A673 (cell line): ENCODE data around the gene GAST. TPM values are rescaled to one million over a fixed set of nuclear protein-coding genes. Genes with fewer than 3 reads are reported as not detected.
A peak's percentile ranks its signal among the peaks of the same experiment; 100 is the strongest.

Experiments used
- BruUV-seq: library from RNA; stranded (reverse); fragments of 400-500 nt; replicated peaks from 2 replicates; lab custom pipeline; 2021; lab: Mats Ljungman, UMichigan
- CTCF ChIA-PET: fragments of 300-600 bp; sonication (Branson Sonifier 250); formaldehyde crosslinking; loops from one replicate; lab custom pipeline; 2022; ENCODE audit warnings: antibody characterized with exemption; lab: Charles Lee
- POLR2A ChIA-PET: fragments of 300-600 bp; sonication (Branson Sonifier 250); formaldehyde crosslinking; loops from one replicate; lab custom pipeline; 2022; ENCODE audit warnings: antibody characterized with exemption; ENCODE audit not compliant: low non-redundant PET; lab: Charles Lee
- DNase-seq: peaks from one replicate; pipeline ENCODE4 v3.0.0-alpha.2; 2015; ENCODE audit warnings: low spot score
- H3K27ac ChIP-seq: fragments of 200-600 bp; sonication (generic); 2 replicates; pipeline ENCODE4 v1.5.1; 2016; ENCODE audit warnings: mixed run types, low read depth, mild to moderate bottlenecking, mixed read lengths, antibody characterized with exemption, low read length; ENCODE audit not compliant: poor library complexity, severe bottlenecking
- H3K27me3 ChIP-seq: fragments of 200-600 bp; sonication (generic); replicated peaks from 2 replicates; pipeline ENCODE4 v1.6.1; 2017; ENCODE audit warnings: mixed run types, low read depth, mild to moderate bottlenecking, mixed read lengths, antibody characterized with exemption, low read length; ENCODE audit not compliant: insufficient read depth, poor library complexity
- H3K36me3 ChIP-seq: fragments of 200-600 bp; sonication (generic); 2 replicates; pipeline ENCODE4 v1.6.1; 2016; ENCODE audit warnings: mixed run types, mild to moderate bottlenecking, mixed read lengths, antibody characterized with exemption, low read length; ENCODE audit not compliant: insufficient read depth, poor library complexity, severe bottlenecking
- H3K4me1 ChIP-seq: fragments of 200-600 bp; sonication (generic); 2 replicates; pipeline ENCODE4 v1.6.1; 2017; ENCODE audit warnings: mixed run types, mild to moderate bottlenecking, mixed read lengths, antibody characterized with exemption, low read length; ENCODE audit not compliant: insufficient read depth, poor library complexity, severe bottlenecking
- H3K4me3 ChIP-seq: fragments of 200-600 bp; sonication (generic); 2 replicates; pipeline ENCODE4 v1.5.1; 2016; ENCODE audit warnings: low read depth, mixed run types, mild to moderate bottlenecking, mixed read lengths, low read length; ENCODE audit not compliant: poor library complexity, severe bottlenecking
- H3K9me3 ChIP-seq: fragments of 200-600 bp; sonication (generic); 2 replicates; pipeline ENCODE4 v1.6.1; 2016; ENCODE audit warnings: mixed run types, low read depth, mild to moderate bottlenecking, mixed read lengths, antibody characterized with exemption, low read length; ENCODE audit not compliant: poor library complexity, severe bottlenecking
- EZH2 ChIP-seq: fragments of 200-600 bp; sonication (generic); IDR thresholded peaks from 2 replicates; pipeline ENCODE4 v1.6.1; 2017; ENCODE audit warnings: borderline replicate concordance, low read depth, mild to moderate bottlenecking, mixed read lengths, antibody characterized with exemption, low read length; ENCODE audit not compliant: poor library complexity, severe bottlenecking
- intact Hi-C: fragments of 100-400 bp; cut with micrococcal nuclease; formaldehyde crosslinking; loops from one replicate; pipeline ENCODE4 v1.10.0; 2022; ENCODE audit not compliant: unreplicated experiment
- total RNA-seq: library from RNA; stranded (reverse); gene quantifications from 2 replicates; pipeline ENCODE4 v1.2.3, GENCODE V29; 2021
- TF ChIP-seq, protein P1 (sequence below): fragments of 300-800, 200-600 bp; sonication (generic); conservative IDR thresholded peaks from 2 replicates; pipeline ENCODE4 v1.5.1; 2017; ENCODE audit warnings: low read depth, mild to moderate bottlenecking, antibody characterized with exemption, low read length, moderate library complexity, mixed read lengths

The GAST gene
- total RNA-seq, 1 experiment from 2014 or later: not detected

DNA sequence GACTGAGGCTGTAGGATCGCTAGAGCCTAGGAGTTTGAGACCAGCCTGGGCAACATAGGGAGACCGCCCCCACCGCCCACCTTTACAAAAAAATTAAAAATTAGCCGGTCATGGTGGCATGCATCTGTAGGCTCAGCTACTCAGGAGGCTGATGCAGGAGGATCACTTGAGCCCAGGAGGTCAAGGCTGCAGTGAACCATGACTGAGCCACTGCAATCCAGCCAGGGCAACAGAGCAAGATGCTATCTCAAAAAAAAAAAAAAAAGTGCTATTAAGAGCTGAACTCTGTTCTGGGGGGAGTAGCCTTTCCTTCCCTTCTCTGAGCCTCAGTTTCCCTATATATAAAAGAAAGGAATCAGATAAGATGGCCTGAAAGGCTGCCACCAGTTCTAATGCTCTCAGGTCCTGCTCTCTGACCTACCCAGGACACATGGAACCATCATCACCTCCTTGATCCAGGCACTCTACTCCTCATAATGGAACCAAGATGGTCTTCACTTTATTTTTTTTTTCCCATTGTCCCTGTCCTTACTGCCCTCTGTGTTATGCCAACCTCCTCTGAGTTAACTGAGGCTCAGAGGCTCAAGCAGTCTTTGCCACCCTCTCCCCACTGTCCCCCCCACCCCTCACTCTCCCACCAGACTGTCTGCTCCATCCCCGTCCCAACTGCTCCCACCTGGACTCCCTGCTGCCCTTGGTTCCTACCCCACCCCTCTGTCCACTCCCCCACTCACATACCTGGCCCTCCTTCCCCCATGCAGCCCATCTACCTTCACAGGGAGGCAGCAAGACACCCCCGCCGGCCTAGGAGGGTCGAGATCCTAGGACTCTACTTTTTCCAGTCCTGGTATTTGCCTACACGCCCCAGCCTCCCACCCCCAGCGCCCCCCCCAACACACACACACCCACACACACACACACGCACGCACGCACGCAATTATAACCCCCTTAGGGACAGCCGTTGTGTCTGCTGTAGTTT lies 47.3 kb upstream of the GAST start:
- Histone ChIP-seq H3K27ac (no peak overlapping the region), H3K9me3 (no peaks in the 10 kb centered on the region), H3K36me3 (no peaks in the 10 kb centered on the region), H3K4me3 (peak overlapping the region; percentile 43), H3K4me1 (peaks cover 5% of the 10 kb centered on the region), H3K27me3 (no peaks in the 10 kb centered on the region)
- ChIA-PET CTCF (interaction anchor here (1.0 to 2.8 kb wide), 5 partner anchors 16 to 861 kb away, joined by 3 to 14 read pairs (median 6); no protein-coding TSS in a partner anchor), POLR2A (no interaction called here)
- intact Hi-C loops: loop anchor here (5.0 kb wide), 2 partner anchors 518 to 808 kb away; partner anchors contain the start of gene KRTAP4-5
- no peak for DNase-seq
- BruUV-seq: no TSS peak
- no peak for TF ChIP-seq EZH2
- TF ChIP-seq, protein P1, sequence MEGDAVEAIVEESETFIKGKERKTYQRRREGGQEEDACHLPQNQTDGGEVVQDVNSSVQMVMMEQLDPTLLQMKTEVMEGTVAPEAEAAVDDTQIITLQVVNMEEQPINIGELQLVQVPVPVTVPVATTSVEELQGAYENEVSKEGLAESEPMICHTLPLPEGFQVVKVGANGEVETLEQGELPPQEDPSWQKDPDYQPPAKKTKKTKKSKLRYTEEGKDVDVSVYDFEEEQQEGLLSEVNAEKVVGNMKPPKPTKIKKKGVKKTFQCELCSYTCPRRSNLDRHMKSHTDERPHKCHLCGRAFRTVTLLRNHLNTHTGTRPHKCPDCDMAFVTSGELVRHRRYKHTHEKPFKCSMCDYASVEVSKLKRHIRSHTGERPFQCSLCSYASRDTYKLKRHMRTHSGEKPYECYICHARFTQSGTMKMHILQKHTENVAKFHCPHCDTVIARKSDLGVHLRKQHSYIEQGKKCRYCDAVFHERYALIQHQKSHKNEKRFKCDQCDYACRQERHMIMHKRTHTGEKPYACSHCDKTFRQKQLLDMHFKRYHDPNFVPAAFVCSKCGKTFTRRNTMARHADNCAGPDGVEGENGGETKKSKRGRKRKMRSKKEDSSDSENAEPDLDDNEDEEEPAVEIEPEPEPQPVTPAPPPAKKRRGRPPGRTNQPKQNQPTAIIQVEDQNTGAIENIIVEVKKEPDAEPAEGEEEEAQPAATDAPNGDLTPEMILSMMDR: no peak

DNA sequence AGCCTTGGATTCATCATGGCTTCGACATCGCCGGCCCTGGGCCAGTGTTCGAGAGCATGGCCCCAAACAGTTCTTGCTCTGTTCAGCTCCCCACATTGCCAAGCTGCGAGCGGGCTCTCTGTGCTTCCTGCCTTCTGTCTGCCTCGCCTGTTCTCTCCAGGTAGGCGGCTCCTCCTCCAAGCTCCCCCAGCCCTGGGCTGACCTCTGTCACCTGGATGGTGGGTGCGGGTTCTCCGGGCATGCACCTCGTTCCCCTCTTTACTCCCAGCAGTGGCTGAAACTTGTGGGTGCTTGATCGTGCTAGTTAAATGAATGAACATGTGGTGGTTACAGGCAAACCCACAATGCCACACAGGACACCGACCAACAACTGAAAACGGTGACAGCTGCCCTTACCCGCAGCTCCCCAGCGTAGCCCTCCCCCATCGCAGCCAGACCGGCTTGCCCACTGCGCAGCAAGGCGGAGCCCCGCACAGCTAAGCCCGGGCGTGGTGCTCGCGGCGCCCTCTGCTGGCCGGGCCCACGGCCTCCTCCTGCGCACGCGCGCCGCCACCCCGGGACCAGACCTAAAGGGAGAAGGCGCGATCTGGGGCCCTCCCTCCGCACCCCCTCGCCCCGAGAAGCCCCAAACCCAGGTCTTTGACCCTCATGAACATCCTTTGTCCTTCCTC lies 46.4 kb upstream of the GAST start:
- no peaks in the 10 kb centered on the region for H3K36me3 ChIP-seq
- BruUV-seq: no TSS peak
- H3K27ac ChIP-seq: no peak overlapping the region
- TF ChIP-seq, protein P1: peak; percentile 77
- no peak for TF ChIP-seq EZH2
- intact Hi-C loops: loop anchor here (2.0 to 5.0 kb wide), 2 partner anchors 518 to 861 kb away; partner anchors contain the start of gene KRTAP4-5
- no peaks in the 10 kb centered on the region for H3K9me3 ChIP-seq
- ChIA-PET POLR2A (no interaction called here), CTCF (interaction anchor here (1.0 to 2.8 kb wide), 4 partner anchors 17 to 862 kb away, joined by 3 to 14 read pairs (median 8); no protein-coding TSS in a partner anchor)
- peak overlapping the region; percentile 43 for H3K4me3 ChIP-seq
- DNase-seq: peak; percentile 81
- H3K27me3 ChIP-seq: no peaks in the 10 kb centered on the region
- peaks cover 5% of the 10 kb centered on the region for H3K4me1 ChIP-seq

DNA sequence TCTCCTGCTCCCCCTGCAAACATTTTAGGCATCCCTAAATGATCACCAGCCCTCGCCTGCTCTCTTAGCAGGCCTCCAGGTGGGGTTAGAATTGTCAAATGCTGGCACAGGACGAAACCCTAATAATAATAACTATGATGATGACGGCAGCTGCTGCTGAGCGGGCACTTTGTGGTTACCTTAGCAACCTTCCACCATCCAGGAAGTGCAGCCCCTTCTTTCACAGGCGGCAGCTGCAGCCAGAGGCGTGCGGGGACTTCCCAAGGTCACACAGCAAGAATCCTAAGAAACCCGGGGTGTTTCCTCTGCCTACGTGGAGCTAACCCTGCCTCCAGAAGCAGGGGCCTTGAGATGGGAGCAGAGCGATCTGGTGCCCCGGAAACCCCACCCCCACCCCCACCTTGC lies 45.9 kb upstream of the GAST start:
- H3K9me3 ChIP-seq: no peaks in the 10 kb centered on the region
- CTCF ChIA-PET: interaction anchor here (1.0 to 2.8 kb wide), 4 partner anchors 18 to 862 kb away, joined by 3 to 14 read pairs (median 8); no protein-coding TSS in a partner anchor
- peak overlapping the region; percentile 43 for H3K4me3 ChIP-seq
- H3K27me3 ChIP-seq: no peaks in the 10 kb centered on the region
- H3K4me1 ChIP-seq: peaks cover 5% of the 10 kb centered on the region
- POLR2A ChIA-PET: no interaction called here
- intact Hi-C loops: loop anchor here (2.0 to 5.0 kb wide), 2 partner anchors 519 to 861 kb away; partner anchors contain the start of gene KRTAP4-5
- H3K36me3 ChIP-seq: no peaks in the 10 kb centered on the region
- TF ChIP-seq, protein P1: no peak; the same call in 1 of the 2 replicates
- TF ChIP-seq EZH2: no peak
- no TSS peak for BruUV-seq
- no peak overlapping the region for H3K27ac ChIP-seq
- peak; percentile 44 for DNase-seq
